NT2/D1 (cell line): Measurements from ENCODE around the gene PTMS.

Experiments
- YY1 ChIP-seq: IDR thresholded peaks from 2 replicates; pipeline ENCODE4 v1.6.1; 2011; ENCODE audit not compliant: insufficient read length, insufficient read depth
- ZNF274 ChIP-seq: IDR thresholded peaks from 2 replicates; pipeline ENCODE4 v1.6.1; 2011; ENCODE audit warnings: mild to moderate bottlenecking, low read depth, low read length

DNA sequence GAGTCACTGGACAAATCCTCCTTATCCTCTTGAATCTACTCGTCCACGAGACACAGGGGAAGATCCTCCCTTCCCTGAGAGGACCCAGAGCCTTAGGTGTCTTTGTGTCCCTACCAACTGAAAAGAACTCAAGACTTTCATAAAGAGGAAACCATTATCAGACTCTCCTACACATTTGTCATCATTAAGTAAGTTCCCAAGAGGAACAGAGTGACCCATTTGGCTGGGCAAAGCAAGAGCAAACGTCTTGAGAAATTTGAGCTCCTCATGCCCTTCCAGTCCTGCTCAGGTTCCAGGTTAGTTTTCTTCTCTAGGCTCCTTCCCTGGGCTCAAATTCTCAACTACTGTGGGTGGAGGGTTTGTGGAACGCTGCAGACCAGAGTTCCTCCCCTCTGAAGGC, 18.9 kb upstream of the PTMS start:
- TF ChIP-seq YY1 (no peak), ZNF274 (no peak)
